ENCODE data around the gene DST.

DST gene

GRCh38 chr6:56657354-56657753 is 14.7 kb upstream of the DST start:
- H3K4me3 ChIP-seq (ENCODE audit: low read depth, low read length), result no peak overlapping the region
- DNase-seq (ENCODE audit: low read depth), result no peak
- TF ChIP-seq CTCF (IDR thresholded peaks at IDR 0.05; ENCODE audit: low read depth, low read length, missing control alignments), result no peak

GRCh38 chr6:56656466-56656865 is 13.8 kb upstream of the DST start:
- H3K4me3 ChIP-seq (ENCODE audit: low read depth, low read length), result no peak overlapping the region
- TF ChIP-seq CTCF (IDR thresholded peaks at IDR 0.05; ENCODE audit: low read depth, low read length, missing control alignments), result no peak
- DNase-seq (ENCODE audit: low read depth), result no peak

GRCh38 chr6:56655996-56656395 is 13.3 kb upstream of the DST start:
- H3K4me3 ChIP-seq (ENCODE audit: low read depth, low read length), result no peak overlapping the region
- no peak for TF ChIP-seq CTCF (IDR thresholded peaks at IDR 0.05; ENCODE audit: low read depth, low read length, missing control alignments)
- no peak for DNase-seq (ENCODE audit: low read depth)

- TF ChIP-seq CTCF (IDR thresholded peaks at IDR 0.05; ENCODE audit: low read depth, low read length, missing control alignments), result no peak
- DNase-seq (ENCODE audit: low read depth), result no peak
- H3K4me3 ChIP-seq (ENCODE audit: low read depth, low read length), result no peak overlapping the region
These were observed 12.6 kb upstream of the DST start for GRCh38 chr6:56655249-56655648.

GRCh38 chr6:56652994-56653393 is 10.3 kb upstream of the DST start:
- no peak for TF ChIP-seq CTCF (IDR thresholded peaks at IDR 0.05; ENCODE audit: low read depth, low read length, missing control alignments)
- no peak for DNase-seq (ENCODE audit: low read depth)
- H3K4me3 ChIP-seq (ENCODE audit: low read depth, low read length), result no peak overlapping the region

- no peak for DNase-seq (ENCODE audit: low read depth)
- no peak overlapping the region for H3K4me3 ChIP-seq (ENCODE audit: low read depth, low read length)
- no peak for TF ChIP-seq CTCF (IDR thresholded peaks at IDR 0.05; ENCODE audit: low read depth, low read length, missing control alignments)
These were observed 9.5 kb upstream of the DST start for GRCh38 chr6:56652231-56652630.

GRCh38 chr6:56650191-56650590 is 7.5 kb upstream of the DST start:
- H3K4me3 ChIP-seq (ENCODE audit: low read depth, low read length), result no peak overlapping the region

More at GRCh38 chr6:56650191-56650590, 7.5 kb upstream of the DST start:
- TF ChIP-seq CTCF (IDR thresholded peaks at IDR 0.05; ENCODE audit: low read depth, low read length, missing control alignments), result no peak
- no peak for DNase-seq (ENCODE audit: low read depth)

All from GM12864 (cell line).